LHCN-M2 (cell line): ENCODE measurements around the gene IER3. TPM values are rescaled to one million over a fixed set of nuclear protein-coding genes. Genes with fewer than 3 reads are reported as not detected.
A peak's percentile ranks its signal among the peaks of the same experiment; 100 is the strongest.
"Not testable (repeated sequence)": the region's sequence is repeated elsewhere in the genome, so short reads cannot be mapped to it uniquely, and the experiment has no call there.

Experiments used
- DNase-seq: peaks from one replicate; pipeline ENCODE4 v3.0.0-alpha.2; 2012; ENCODE audit warnings: low read depth
- total RNA-seq: library from RNA; depleted of rRNA; stranded (reverse); fragments of >200 nt; gene quantifications from 2 replicates; pipeline ENCODE4 v1.2.3, GENCODE V29; 2014

The IER3 gene
- total RNA-seq, 1 experiment from 2014 or later: 51.0 TPM

DNA sequence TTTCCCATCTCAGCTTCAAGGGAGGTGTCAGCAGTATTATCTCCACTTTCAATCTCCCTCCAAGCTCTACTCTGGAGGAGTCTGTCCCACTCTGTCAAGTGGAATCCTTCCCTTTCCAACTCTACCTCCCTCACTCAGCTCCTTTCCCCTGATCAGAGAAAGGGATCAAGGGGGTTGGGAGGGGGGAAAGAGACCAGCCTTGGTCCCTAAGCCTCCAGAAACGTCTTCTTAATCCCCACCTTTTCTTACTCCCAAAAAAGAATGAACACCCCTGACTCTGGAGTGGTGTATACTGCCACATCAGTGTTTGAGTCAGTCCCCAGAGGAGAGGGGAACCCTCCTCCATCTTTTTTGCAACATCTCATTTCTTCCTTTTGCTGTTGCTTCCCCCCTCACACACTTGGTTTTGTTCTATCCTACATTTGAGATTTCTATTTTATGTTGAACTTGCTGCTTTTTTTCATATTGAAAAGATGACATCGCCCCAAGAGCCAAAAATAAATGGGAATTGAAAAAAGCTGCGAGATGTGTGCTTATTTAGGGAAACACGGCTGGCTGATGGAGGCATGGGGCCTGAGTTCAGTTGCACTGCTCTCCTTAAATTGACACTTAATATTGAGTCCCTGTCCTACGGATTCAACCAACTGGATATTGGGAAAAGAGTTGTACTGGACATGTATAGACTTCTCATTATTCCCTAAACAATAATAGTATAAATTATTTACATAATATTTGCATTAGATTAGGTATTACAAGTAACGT is 19.3 kb downstream of the IER3 start:
- no peak for DNase-seq

DNA sequence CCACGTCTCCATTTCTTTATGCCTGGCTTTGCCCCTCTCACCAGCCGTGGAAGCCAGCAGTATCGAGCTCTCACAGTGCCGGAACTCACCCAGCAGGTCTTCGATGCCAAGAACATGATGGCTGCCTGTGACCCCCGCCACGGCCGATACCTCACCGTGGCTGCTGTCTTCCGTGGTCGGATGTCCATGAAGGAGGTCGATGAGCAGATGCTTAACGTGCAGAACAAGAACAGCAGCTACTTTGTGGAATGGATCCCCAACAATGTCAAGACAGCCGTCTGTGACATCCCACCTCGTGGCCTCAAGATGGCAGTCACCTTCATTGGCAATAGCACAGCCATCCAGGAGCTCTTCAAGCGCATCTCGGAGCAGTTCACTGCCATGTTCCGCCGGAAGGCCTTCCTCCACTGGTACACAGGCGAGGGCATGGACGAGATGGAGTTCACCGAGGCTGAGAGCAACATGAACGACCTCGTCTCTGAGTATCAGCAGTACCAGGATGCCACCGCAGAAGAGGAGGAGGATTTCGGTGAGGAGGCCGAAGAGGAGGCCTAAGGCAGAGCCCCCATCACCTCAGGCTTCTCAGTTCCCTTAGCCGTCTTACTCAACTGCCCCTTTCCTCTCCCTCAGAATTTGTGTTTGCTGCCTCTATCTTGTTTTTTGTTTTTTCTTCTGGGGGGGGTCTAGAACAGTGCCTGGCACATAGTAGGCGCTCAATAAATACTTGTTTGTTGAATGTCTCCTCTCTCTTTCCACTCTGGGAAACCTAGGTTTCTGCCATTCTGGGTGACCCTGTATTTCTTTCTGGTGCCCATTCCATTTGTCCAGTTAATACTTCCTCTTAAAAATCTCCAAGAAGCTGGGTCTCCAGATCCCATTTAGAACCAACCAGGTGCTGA is 20.3 kb downstream of the IER3 start:
- not testable (repeated sequence) for DNase-seq

DNA sequence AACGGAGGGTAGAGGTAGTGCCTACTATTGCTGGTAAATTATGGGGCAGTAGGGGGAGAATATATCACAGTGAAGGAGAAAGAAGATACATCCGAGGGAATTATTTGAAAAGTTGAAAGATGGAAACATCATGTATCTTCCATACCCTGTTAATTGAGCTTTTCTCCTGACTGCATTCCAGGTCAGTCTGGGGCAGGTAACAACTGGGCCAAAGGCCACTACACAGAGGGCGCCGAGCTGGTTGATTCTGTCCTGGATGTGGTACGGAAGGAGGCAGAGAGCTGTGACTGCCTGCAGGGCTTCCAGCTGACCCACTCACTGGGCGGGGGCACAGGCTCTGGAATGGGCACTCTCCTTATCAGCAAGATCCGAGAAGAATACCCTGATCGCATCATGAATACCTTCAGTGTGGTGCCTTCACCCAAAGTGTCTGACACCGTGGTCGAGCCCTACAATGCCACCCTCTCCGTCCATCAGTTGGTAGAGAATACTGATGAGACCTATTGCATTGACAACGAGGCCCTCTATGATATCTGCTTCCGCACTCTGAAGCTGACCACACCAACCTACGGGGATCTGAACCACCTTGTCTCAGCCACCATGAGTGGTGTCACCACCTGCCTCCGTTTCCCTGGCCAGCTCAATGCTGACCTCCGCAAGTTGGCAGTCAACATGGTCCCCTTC is 21.0 kb downstream of the IER3 start:
- not testable (repeated sequence) for DNase-seq

DNA sequence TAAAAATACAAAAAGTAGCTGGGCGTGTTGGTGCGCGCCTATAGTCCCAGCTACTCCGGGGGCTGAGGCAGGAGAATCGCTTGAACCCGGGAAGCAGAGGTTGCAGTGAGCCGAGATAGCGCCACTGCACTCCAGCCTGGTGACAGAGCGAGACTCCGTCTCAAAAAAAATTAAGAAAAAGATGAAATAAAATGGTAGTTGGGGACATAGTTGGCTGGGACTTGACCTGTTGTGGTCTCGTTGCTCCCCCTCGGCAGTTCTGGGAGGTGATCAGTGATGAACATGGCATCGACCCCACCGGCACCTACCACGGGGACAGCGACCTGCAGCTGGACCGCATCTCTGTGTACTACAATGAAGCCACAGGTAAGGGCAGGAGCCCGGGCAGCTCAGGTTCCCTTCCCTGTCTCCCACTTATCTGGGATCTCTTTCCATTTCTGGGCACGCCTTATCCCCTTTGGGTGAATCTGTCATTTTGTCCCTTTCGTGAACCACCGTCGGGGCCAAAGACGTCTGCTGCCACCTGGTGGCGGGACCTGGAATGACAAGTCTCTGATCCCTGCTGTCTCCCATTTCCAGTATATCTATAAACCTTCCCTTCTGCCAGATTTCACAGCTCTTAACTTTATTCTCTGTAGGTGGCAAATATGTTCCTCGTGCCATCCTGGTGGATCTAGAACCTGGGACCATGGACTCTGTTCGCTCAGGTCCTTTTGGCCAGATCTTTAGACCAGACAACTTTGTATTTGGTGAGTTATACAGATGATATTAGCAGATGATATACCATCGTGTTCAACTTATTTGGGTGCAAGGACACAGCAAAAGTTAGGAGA is 21.9 kb downstream of the IER3 start:
- DNase-seq: peak; percentile 78

DNA sequence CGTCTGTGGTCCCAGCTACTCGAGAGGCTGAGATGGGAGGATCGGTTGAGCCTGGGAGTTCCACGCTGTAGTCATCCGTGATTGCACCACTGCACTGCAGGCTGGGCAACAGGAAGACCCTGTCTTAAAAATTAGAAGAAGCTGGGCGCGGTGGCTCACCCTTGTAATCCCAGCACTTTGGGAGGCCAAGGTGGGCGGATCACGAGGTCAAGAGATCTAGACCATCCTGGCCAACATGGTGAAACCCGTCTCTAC is 22.4 kb downstream of the IER3 start:
- peak; percentile 43 for DNase-seq

DNA sequence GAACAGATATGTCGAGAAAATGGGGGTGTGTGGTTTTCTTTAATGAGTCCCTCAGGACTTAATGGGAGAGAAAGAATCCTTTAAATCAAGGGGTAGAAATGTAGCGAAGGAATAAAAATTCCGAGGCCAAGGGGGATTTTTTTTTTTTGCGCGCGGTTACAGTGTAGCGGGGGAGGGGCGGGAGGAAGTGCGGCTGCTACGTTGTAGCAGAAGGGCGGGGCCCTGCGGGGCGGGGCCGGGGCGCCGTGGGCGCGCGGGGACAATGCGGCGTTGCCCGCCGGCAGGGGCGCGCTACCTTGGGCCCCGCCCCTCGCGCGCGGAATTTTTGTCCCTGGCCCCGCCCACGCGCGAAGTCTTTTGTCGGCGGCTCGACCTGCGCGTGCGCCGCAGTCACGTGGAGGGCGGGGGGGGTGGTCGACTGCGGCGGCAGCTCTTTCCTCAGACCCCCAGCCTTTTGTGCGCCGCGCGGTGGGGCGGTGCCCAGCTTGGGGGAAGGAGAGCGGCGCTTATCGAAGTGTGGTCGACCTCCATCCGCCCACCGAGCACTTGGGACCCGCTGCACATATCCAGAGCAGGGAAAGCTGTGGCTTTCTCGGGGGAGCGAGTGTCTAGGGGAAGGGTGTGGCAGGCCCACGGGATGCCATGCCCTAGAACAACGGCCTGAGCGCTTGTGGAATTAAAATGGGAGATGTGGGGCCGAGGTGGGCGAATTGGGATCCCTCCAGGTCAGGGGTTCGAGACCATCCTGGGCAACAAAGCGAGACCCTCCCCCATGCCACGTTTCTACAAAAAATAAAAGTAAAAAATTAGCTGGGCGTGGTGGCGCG is 22.9 kb downstream of the IER3 start:
- DNase-seq: peak; percentile 87

DNA sequence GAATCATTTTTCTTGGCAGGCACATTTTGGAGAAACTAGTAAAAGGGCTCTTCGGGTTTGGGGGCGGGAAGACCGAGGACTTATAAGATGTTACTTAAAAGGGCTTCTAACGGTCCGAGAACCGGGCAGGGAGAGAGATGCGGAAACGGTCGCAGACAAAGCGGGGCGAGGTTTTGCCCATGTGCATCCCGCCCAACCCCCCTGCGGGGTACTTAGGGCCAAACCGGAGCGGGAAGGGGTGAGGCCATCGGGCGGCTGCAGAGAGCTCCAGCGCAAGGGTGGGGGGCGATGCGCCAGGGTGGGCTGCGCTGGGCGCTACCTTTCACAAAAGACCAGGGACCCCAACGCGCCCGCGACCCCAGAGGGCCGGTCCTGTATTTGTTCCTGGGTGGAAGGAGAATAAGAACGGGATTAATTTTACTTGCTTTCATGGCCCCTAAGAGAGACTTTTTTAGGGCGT is 23.6 kb downstream of the IER3 start:
- DNase-seq: peak; percentile 58

DNA sequence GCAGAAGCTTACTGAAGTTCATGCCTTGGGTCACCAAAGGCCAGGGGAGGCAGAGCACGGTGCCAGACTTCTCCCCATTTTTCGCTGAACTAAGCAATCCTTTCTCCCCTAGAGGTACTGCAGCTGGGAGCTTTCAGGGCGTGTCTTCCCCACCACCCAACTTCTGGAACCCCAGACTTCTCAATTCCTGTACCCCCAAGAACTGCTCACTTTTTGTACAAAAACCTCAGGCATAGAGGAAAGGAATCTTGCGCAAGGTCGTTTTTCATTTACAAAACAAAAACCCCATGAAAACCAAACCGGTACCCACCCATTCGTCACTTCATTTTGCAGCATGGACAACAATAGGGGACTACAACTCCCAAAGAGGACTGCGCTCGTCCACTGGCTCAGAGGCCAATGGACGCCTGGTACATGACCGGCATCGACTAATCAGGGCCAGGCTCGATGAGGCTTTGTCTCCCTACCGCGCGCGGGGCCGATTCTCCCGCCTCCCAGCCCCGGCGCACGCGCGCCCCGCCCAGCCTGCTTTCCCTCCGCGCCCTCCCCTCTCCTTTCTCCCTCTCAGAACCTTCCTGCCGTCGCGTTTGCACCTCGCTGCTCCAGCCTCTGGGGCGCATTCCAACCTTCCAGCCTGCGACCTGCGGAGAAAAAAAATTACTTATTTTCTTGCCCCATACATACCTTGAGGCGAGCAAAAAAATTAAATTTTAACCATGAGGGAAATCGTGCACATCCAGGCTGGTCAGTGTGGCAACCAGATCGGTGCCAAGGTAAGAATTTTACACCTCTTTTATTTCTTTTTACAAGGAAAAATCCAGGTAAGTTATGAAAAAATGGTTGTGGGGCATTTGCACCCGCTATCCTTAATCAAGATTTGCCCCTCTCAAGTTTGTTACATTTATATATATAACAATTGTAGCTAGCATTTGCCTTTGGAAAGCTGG is 24.3 kb downstream of the IER3 start, which contains the start of gene TUBB:
Gene TUBB, plus strand, starts transcription at position 562 of the 947 bp plus-strand sequence. Its CDS starts 155 bp downstream, at position 717.
- peak; percentile 99 for DNase-seq

DNA sequence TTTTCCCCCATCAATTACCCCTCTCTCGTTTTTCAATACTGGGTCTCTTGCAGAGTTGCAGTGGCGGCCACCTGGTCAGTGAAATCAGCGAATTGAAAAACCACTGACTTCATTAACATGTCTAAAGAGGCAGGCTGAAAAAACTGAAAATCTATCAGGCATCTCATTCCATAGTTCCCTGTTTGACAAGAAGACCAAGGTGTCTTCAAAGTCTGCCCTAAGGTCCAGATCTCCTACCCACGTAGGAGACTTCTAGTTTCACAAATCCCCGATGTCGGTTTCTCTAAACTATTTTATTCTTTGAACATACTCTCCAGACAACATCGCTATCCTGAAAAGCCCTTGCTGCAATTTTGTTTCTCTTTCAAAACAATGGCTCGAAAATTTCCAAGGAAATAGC is 25.0 kb downstream of the IER3 start:
- no peak for DNase-seq

DNA sequence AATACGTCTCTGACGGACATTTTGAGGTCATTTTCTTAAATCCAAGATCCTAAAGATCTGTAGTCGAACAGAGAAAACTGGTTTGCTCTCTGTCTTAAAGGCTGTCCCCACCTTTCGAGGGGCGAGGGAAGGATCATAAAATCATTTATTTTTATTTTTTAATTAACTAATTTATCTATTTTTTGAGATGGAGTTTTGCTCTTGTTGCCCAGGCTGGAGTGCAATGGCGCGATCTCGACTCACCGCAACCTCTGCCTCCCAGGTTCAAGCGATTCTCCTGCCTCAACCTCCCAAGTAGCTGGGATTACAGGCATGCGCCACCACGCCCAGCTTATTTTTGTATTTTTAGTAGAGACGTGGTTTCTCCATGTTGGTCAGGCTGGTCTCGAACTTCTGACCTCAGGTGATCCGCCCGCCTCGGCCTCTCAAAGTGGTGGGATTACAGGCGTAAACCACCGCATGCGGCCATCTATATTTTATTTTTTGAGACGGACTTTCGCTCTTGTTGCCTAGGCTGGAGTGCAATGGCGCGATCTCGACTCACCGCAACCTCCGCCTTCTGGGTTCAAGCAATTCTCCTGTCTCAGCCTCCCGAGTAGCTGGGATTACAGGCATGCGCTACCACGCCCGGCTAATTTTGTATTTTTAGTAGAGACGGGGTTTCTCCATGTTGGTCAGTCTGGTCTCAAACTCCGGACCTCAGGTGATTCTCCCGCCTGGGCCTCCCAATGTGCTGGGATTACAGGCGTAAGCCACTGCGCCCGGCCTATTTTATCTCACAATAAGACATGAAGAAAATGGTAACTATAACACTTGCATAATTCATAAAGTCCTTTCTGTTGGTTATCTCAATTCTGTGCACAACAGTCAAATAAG is 26.3 kb downstream of the IER3 start:
- DNase-seq: not testable (repeated sequence)

DNA sequence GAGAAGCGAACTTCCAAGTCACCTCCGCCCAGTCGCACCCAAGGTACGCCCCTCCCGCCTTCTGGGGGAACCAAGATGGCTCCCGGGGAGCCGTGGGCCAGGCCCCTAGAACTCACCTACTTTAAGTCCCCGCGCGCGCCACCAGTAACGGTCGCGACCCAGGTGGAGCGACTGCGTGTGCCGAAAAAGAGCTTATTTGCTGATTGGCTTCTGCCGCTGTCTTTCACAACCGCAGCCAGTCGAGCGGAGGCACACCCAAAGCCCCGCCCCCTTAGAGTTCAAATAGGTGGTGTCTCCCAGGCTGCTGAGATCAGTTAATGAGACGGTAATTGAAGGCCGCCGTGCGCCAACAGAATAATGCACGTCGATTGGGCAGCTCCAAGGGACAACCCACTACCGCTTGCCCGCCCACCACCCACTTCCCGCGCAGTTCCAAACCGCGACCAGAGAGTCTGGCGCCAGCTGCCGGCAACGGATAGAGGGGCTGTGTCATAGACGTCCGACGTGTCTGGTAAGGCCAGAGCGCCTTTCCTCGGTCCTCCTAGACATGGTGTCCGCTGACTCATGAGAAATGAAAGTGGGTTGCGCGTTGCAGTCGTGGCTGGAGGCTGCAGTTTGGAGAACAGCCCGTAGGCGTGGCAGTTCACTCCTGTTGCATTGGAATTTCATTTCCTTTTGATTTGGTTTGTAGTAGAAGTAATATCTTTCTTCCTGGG is 27.1 kb downstream of the IER3 start, which contains the start of gene MDC1:
Gene MDC1, minus strand, starts transcription at position 153 of the 716 bp plus-strand sequence. CDS start 2,106 bp downstream, outside the sequence.
- peak; percentile 100 for DNase-seq

DNA sequence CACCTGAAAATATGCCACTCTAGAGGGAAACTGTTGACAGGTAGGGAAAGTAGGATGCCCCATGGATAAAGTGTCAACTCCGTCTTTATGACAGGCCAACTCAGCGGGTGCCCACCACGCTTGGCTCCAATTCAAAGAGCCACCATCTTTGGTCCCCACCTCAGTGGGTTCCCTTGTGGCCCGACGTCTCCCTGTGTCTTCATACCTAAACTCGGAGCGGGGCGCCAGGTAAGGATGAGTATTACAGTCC is 27.5 kb downstream of the IER3 start:
- no peak for DNase-seq

DNA sequence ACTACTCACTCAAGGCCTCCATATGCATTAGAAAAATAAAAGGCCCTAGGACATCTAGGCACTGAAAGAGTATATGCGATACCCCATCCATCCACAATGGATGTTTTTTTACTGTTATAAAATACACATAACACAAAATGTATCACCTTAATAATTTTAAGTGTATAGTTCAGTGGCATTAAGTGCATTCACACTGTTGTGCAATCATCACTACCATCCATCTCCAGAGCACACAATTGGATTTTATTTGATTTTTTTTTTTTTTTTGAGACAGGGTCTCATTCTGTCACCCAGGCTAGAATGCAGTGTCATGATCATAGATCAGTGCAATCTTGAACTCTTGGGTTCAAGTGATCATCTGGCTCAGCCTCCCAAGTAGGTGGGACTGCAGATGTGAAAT is 30.1 kb downstream of the IER3 start:
- DNase-seq: no peak

DNA sequence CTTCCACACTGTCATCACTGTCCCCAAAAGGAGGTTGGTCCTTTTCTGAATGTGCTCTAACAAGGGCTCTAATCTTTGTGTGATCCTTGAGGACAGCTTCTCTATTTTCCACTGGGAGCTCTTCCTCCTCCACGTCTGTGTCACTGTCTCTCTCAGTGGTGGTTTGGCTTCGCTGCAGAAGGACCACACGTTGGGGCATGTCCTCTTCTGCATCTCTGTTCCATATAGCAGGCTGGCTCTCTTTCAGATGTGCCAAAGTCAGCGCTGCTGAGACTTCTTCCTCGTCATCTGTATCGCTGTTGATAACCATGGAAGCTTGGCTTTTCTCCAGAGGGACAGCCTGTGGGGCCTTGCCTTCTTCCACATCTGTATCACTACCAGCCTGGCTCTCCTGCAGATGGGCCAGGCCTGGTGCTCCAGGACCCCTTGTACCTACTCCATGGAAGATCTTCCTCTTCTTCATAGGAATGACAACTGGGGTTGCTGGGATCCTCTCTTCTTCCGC is 31.9 kb downstream of the IER3 start:
- no peak for DNase-seq

DNA sequence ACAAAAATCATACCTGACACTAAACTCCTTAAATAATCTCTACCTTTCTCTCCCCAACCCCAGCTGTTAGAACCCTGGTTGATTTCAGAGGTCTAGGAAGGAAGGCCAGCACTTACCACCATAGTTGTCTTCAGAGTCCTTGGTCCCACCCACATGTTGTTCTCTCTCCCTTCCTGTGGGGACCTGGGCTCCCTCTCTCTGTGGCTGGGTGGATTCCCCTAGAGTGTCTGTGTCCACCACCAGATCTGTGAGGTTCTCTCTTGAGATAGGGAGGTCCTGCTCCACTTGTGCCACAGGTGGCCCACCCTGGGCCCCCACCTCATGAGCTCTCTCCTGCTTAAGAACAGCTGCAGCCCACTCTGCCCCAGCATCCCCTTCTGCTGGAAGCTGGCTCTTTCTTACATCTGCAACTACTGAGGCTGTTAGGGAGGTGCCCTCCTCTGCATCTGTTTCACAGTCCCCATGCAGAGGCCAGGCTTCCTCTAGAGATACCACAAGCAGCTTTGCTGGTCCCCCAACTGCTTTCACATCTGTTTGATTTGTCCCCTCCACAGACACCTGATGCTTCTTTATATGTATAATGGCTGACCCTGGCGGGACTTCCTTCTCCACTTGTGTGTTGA is 32.5 kb downstream of the IER3 start:
- DNase-seq: no peak

DNA sequence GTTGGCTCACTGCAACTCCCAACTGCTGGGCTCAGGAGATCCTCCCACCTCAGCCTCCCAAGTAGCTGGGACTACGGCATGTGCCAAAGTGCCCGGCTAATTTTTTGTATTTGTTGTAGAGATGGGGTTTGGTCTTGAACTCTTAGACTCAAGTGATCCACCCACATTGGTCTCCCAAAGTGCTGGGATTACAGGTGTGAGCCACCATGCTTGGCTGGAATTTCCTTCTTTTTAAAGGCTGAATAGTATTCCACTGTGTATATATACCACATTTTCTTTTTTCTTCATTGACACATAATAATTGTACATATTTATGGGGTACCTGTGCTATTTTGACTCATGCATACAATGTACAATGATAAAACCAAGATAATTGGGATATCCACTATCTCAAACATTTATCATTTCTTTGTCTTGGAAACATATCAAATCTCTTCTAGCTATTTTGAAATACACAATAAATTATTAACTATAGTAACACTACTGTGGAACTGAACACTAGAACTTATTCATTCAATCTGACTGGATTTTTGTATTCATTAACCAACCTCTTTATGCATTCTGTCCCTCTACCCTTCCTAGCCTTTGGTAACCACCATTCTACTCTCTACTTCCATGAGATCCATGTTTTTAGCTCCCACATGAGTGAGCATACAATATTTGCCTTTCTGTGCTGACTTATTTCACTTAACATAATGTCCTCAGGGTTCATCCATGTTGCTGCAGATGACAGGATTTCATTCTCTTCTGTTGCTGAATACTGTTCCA is 35.1 kb downstream of the IER3 start:
- no peak for DNase-seq
